ENCODE measurements around the gene CEP290.

- TF ChIP-seq HNF4G (IDR thresholded peaks at IDR 0.05): no peak
- TF ChIP-seq CTCF (IDR thresholded peaks at IDR 0.05; ENCODE audit: low read depth, low read length, missing input control): no peak
- TF ChIP-seq SP1 (IDR thresholded peaks at IDR 0.05): no peak
- TF ChIP-seq JUND (IDR thresholded peaks at IDR 0.05): no peak
- TF ChIP-seq YY1 (IDR thresholded peaks at IDR 0.05): no peak
Measured at GRCh38 chr12:88132392-88132791, 9.5 kb downstream of the CEP290 start.
